Prostate gland (tissue), 2 donors: ENCODE results near the gene CDC73.

Experiments used
- CTCF ChIP-seq, 4 experiments: fragments of 200-600 bp in 2 of 4; fragments of 450-650 bp in 2 of 4; sonication (generic) in 2 of 4; IDR thresholded peaks; 1 replicate in 3 of 4; 2 replicates in 1 of 4; pipeline ENCODE4 v1.5.1; 2016 to 2019; ENCODE audit warnings: antibody characterized with exemption in 4 of 4, mild to moderate bottlenecking in 2 of 4, moderate library complexity in 2 of 4
- POLR2A ChIP-seq: fragments of 450-650 bp; IDR thresholded peaks from one replicate; pipeline ENCODE4 v1.6.1; 2016; ENCODE audit warnings: antibody characterized with exemption, mild to moderate bottlenecking
- POLR2AphosphoS5 ChIP-seq: sonication (generic); formaldehyde crosslinking; IDR thresholded peaks from one replicate; pipeline ENCODE4 v1.6.1; 2017; ENCODE audit warnings: antibody characterized with exemption

- TF ChIP-seq CTCF (IDR thresholded peaks at IDR 0.05) (no peak), POLR2AphosphoS5 (no peak), POLR2A (no peak)
Observed at GRCh38 chr1:193181536-193181935, 59.7 kb downstream of the CDC73 start.
